Small intestine (tissue), 16 donors: ENCODE data around the gene DNASE1L3. TPM values are rescaled to one million over a fixed set of nuclear protein-coding genes. Genes with fewer than 3 reads are reported as not detected.

Experiments
- DNase-seq, 2 donors: peaks; one replicate each; pipeline versions ENCODE4 v3.0.0 to v3.0.0-alpha.2; 2013
- FAIRE-seq: peaks from 2 replicates; lab custom pipeline; 2012; peaks lifted over from hg19 to GRCh38; lab: Jason Lieb, UNC
- H3K27ac ChIP-seq, 3 donors: one replicate each; pipeline ENCODE4 v1.5.1; 2013; ENCODE audit warnings: low read length in 2 of 3, mild to moderate bottlenecking in 2 of 3, control low read depth in 1 of 3, inconsistent platforms in 1 of 3, low read depth in 1 of 3, moderate library complexity in 1 of 3
- H3K27me3 ChIP-seq, 3 donors: one replicate each; pipeline ENCODE4 v1.6.1; 2013; ENCODE audit warnings: low read length in 3 of 3, inconsistent platforms in 1 of 3; ENCODE audit not compliant: control insufficient read depth in 3 of 3, insufficient read depth in 3 of 3
- H3K36me3 ChIP-seq, 3 donors: one replicate each; pipeline ENCODE4 v1.6.1; 2013; ENCODE audit warnings: low read length in 3 of 3, inconsistent platforms in 1 of 3, low read depth in 1 of 3, mild to moderate bottlenecking in 1 of 3, moderate library complexity in 1 of 3; ENCODE audit not compliant: control insufficient read depth in 3 of 3, insufficient read depth in 2 of 3
- H3K4me1 ChIP-seq, 3 donors: one replicate each; pipeline ENCODE4 v1.6.1; 2013; ENCODE audit warnings: low read length in 2 of 3, inconsistent platforms in 1 of 3, low read depth in 1 of 3, mild to moderate bottlenecking in 1 of 3, moderate library complexity in 1 of 3; ENCODE audit not compliant: control insufficient read depth in 3 of 3, insufficient read depth in 2 of 3
- H3K4me3 ChIP-seq, 3 donors: one replicate each; pipeline ENCODE4 v1.5.1; 2013; ENCODE audit warnings: low read length in 3 of 3, control low read depth in 1 of 3, inconsistent platforms in 1 of 3, low read depth in 1 of 3, mild to moderate bottlenecking in 1 of 3, moderate library complexity in 1 of 3
- H3K9me3 ChIP-seq, 2 donors: one replicate each; pipeline ENCODE4 v1.6.1; 2013; ENCODE audit warnings: low read depth in 1 of 2, low read length in 1 of 2; ENCODE audit not compliant: control insufficient read depth in 2 of 2, insufficient read depth in 1 of 2
- WGBS, 3 donors: extraction: QIAGEN DNeasy Blood & Tissue Kit; methylation state at CpG; one replicate each; pipeline ENCODE4 v1.1.7; 2013; 5-methylcytosine and 5-hydroxymethylcytosine counted together
- long read RNA-seq, 10 donors: transcript quantifications; one replicate each; lab custom pipeline, GENCODE V29; 2026
- polyA plus RNA-seq, 4 donors: library from polyadenylated mRNA; stranded (reverse) in 3 of 4; unstranded in 1 of 4; fragments of 200-250 nt in 3 of 4; fragments of 120-200 nt in 1 of 4; gene quantifications; one replicate each; pipeline versions ENCODE4 v1.2.1 to v1.2.3, GENCODE V29; 2013
- donor health status: healthy with polysubstance abuse.
- donor health status: control.
- donor health status: control.
- donor health status: Bipolar disorder and iron deficiency.
- donor health status: healthy.

DNASE1L3 gene, protein sequence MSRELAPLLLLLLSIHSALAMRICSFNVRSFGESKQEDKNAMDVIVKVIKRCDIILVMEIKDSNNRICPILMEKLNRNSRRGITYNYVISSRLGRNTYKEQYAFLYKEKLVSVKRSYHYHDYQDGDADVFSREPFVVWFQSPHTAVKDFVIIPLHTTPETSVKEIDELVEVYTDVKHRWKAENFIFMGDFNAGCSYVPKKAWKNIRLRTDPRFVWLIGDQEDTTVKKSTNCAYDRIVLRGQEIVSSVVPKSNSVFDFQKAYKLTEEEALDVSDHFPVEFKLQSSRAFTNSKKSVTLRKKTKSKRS
- polyA plus RNA-seq, result 10 to 100 TPM in 2 of 4 donors, 1 to 10 TPM in 2; 2.9 to 56.0 (median 10.6) TPM
- long read RNA-seq, donor 1, result 0 reads
- long read RNA-seq, donor 2, transcript DNASE1L3-201 (8 exons, 1,294 nt), result major isoform, 11 of 11 reads
- long read RNA-seq, donor 2, partial matches to known transcripts, result 0 of 11 reads
- long read RNA-seq, donor 2, other reads (novel, unspliced or antisense), result 0 of 11 reads
- long read RNA-seq, donor 3, transcript DNASE1L3-201 (8 exons, 1,294 nt), result major isoform, 19 of 22 reads
- long read RNA-seq, donor 3, partial matches to known transcripts, result 0 of 22 reads
- long read RNA-seq, donor 3, other reads (novel, unspliced or antisense), result 0 of 22 reads
- long read RNA-seq, donor 4, result 0 reads
- long read RNA-seq, donor 5, partial matches to known transcripts, result 0 of 3 reads
- long read RNA-seq, donor 5, other reads (novel, unspliced or antisense), result 0 of 3 reads
- long read RNA-seq, donor 6, transcript DNASE1L3-201 (8 exons, 1,294 nt), result major isoform, 18 of 18 reads
- long read RNA-seq, donor 6, partial matches to known transcripts, result 0 of 18 reads
- long read RNA-seq, donor 6, other reads (novel, unspliced or antisense), result 0 of 18 reads
- long read RNA-seq, donor 7, result 0 reads
- long read RNA-seq, donor 8, result 0 reads
- long read RNA-seq, donor 9, transcript DNASE1L3-201 (8 exons, 1,294 nt), result major isoform, 5 of 6 reads
- long read RNA-seq, donor 9, partial matches to known transcripts, result 0 of 6 reads
- long read RNA-seq, donor 9, other reads (novel, unspliced or antisense), result 0 of 6 reads
- long read RNA-seq, donor 10, transcript DNASE1L3-201 (8 exons, 1,294 nt), result major isoform, 8 of 8 reads
- long read RNA-seq, donor 10, partial matches to known transcripts, result 0 of 8 reads
- long read RNA-seq, donor 10, other reads (novel, unspliced or antisense), result 0 of 8 reads

DNA sequence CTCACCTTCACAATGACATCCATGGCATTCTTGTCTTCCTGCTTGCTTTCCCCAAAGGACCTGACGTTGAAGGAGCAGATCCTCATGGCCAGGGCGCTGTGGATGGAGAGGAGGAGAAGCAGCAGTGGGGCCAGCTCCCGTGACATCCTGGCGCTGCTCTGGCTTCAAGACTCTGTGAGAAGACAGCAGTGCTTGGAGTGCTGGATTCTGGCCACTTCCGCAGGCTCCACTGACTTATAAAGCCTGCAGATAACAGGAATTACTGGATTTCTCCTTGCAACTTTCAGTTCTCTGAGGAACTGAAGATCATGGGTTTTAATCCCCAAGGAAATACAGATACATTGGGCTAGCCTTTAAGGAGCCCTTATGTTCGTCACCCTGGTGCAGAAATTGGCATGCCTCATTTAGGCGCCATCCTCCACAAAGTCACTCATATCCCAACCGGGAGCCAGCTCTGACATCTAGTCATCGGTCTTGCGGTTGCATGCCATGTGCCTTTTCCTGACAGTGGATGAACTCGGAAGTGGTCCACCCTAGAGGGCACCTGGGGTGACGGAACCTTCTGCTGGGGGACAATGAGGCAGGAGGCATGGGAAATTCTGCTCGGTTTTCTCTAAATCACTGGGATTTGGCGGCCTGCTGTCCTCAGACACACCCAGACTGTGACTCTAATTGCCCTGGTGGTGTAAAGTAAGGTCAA is at the start of gene DNASE1L3:
DNASE1L3 (minus strand) TSS at position 212 of the 700 bp plus-strand sequence; CDS start at position 146, 66 bp downstream.
- DNase-seq (no peak), FAIRE-seq (no peak)
- no peaks in the 10 kb centered on the region for H3K9me3 ChIP-seq
- no peak within 1 kb of the TSS for H3K4me3 ChIP-seq
- H3K4me1 ChIP-seq, result peaks cover 0 to 6% (median 0%) of the 10 kb centered on the region in 3 donors
- WGBS, 3 donors, result 73 to 77% (median 77%) methylated on average over 14 of the region's 14 CpGs
- H3K27me3 ChIP-seq, result peaks cover 0 to 2% (median 0%) of the 10 kb centered on the region in 3 donors
- no peak within 1 kb of the TSS for H3K27ac ChIP-seq
- H3K36me3 ChIP-seq, result no peaks in the 10 kb centered on the region

DNA sequence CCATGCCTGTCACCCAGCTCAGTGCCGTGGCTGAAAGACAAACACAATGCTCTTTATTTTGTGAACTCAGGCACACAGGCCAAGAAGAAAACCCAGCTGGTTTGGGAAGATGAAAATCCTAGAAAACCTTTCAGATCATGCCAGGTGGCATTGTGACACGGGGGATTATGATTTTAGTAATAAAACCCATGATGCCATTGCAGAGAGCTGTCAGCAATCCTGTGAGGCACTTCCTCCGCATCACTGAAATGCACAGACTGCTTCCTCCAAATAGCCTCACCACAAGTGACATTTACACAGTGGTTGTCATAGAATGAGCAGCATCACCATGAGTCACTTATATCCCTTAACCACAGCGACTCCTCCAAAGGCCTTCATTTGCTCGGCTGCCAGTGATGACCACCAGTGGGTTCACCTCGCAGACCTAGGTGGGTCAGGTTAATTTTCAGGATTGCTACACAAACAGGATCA is 49.5 kb upstream of the DNASE1L3 start:
- H3K4me3 ChIP-seq, result no peak overlapping the region
- DNase-seq (no peak), FAIRE-seq (no peak)
- no peaks in the 10 kb centered on the region for H3K4me1 ChIP-seq
- WGBS, 3 donors, result 82 to 84% (median 83%) methylated on average over 6 of the region's 6 CpGs
- peaks cover 4 to 25% (median 7%) of the 10 kb centered on the region in 3 donors for H3K36me3 ChIP-seq
- no peaks in the 10 kb centered on the region for H3K27me3 ChIP-seq
- no peak overlapping the region for H3K27ac ChIP-seq
- no peaks in the 10 kb centered on the region for H3K9me3 ChIP-seq

DNA sequence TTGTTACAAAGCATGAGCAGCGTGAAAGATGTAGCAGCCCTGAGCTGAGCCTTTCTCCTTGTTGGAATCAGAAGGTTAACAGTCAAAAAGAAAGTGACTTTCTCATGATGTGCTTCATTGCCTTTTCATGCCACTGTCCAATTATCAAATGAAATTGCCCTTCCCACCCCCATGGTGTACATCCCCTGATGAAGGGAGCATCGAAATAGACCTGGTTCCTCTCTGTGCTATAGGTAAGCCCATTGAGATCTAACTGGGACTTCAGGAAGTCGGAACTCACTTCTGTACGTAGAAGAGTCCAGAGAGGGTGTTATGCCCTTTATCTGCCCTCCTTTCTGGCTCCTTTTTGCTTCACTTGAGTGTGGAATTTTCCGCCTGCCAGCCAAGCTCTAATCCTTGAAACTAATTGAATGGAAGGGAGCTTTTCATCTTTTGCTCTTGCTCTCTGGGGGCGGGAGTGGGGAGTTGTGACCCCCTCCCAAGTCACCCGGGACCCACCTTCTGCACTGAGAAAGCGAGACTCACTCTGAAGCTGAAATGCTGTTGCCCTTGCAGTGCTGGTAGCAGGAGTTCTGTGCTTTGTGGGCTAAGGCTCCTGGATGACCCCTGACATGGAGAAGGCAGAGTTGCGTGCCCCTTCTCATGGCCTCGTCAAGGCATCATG is 47.8 kb upstream of the DNASE1L3 start:
- Histone ChIP-seq H3K4me3 (no peak overlapping the region), H3K4me1 (no peaks in the 10 kb centered on the region), H3K36me3 (peaks cover 4 to 25% (median 7%) of the 10 kb centered on the region in 3 donors), H3K27me3 (no peaks in the 10 kb centered on the region), H3K27ac (no peak overlapping the region), H3K9me3 (no peaks in the 10 kb centered on the region)
- 92 to 94% (median 93%) methylated on average over 10 of the region's 10 CpGs for WGBS, 3 donors
- no peak for DNase-seq
- no peak for FAIRE-seq

DNA sequence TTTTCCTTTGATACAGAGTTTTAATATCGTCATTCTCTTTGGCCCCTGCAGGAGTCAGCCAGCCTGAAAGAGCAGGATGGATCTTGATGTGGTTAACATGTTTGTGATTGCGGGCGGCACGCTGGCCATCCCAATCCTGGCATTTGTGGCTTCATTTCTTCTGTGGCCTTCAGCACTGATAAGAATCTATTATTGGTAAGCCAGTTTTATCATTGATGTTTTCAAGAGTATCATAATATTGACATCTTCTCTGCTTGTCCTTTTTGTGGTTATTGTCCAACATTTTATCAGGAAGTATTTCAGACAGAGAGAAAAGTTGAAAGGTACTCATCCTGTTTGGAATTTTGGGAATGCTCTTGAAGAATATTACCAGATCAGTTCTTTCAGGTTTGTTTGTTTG is 45.7 kb upstream of the DNASE1L3 start:
- no peaks in the 10 kb centered on the region for H3K4me1 ChIP-seq
- no peak overlapping the region for H3K4me3 ChIP-seq
- FAIRE-seq, result no peak
- no peak overlapping the region for H3K27ac ChIP-seq
- no peak for DNase-seq
- WGBS, 3 donors, result 93 to 97% (median 94%) methylated on average over 4 of the region's 4 CpGs
- no peaks in the 10 kb centered on the region for H3K9me3 ChIP-seq
- H3K27me3 ChIP-seq, result no peaks in the 10 kb centered on the region
- H3K36me3 ChIP-seq, result peaks cover 4 to 27% (median 7%) of the 10 kb centered on the region in 3 donors

DNA sequence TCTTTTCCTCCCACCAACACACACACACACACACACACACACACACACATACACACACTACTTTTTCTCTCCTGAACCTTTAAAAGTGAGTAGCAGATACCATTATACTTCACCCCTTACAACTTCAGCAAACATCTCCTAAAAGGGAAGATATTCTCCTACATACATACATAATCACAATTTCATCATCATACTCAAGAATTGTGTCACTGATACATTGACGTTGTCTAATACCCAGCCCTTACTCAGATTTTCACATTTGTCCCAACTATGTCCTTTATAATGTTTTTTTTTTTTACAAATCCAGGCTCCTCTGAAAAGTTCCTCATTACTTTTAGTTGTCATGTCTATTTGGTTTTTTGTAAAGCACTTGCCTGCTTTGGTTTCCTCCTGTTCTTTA is 45.3 kb upstream of the DNASE1L3 start:
- Histone ChIP-seq H3K4me3 (no peak overlapping the region), H3K27me3 (no peaks in the 10 kb centered on the region), H3K4me1 (no peaks in the 10 kb centered on the region), H3K27ac (no peak overlapping the region), H3K9me3 (no peaks in the 10 kb centered on the region), H3K36me3 (peaks cover 4 to 27% (median 7%) of the 10 kb centered on the region in 3 donors)
- no peak for FAIRE-seq
- no peak for DNase-seq
- WGBS, 3 donors, result 88 to 100% (median 89%) methylated on average over 1 of the region's 1 CpG

DNA sequence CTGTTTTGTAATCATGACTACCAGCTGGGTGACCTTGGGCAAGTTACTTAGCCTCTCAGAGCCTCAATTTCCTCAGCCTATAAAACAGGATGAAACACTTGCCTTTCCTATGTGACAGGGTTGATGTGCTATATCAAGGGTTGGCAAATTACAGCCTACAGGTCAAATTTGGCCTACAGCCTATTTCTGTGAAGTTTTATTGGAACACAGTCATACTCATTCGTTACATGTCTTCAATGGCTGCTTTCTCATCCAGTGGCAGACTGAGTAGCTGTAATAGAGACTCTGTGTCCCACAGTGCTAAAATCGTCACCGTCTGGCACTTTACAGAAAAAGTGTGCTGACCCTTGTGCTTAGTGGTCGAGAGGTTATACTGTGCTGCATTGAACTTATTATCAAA is 43.4 kb upstream of the DNASE1L3 start:
- DNase-seq, result no peak
- Histone ChIP-seq H3K9me3 (no peaks in the 10 kb centered on the region), H3K4me1 (peaks cover 0 to 15% (median 4%) of the 10 kb centered on the region in 3 donors), H3K27ac (no peak overlapping the region), H3K4me3 (no peak overlapping the region), H3K27me3 (no peaks in the 10 kb centered on the region), H3K36me3 (peaks cover 4 to 20% (median 7%) of the 10 kb centered on the region in 3 donors)
- no peak for FAIRE-seq
- WGBS, 3 donors, result 84 to 86% (median 85%) methylated on average over 4 of the region's 4 CpGs

DNA sequence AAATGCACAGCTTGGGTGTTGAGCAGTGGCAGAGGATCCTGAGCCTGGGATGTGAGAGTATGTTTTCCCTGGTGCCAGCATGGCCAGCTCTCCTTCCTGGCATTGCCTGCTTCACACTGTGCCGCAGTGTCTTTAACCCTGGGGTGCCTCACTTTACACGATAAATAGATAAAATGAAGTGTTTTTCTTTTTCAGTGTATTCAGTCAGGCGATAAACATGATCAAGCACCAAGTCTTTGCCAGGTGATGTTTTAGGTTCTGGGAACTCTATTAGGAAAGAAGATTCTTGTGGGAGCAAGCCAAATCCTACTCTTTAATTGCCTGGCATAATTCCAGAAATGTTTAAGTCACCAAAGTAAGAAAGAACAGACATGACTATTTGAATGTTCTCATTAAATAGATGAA is 40.9 kb upstream of the DNASE1L3 start:
- Histone ChIP-seq H3K4me3 (no peak overlapping the region), H3K27ac (no peak overlapping the region), H3K9me3 (no peaks in the 10 kb centered on the region), H3K4me1 (peaks cover 0 to 16% (median 4%) of the 10 kb centered on the region in 3 donors), H3K36me3 (peaks cover 0 to 8% (median 0%) of the 10 kb centered on the region in 3 donors), H3K27me3 (no peaks in the 10 kb centered on the region)
- DNase-seq, result no peak
- WGBS, 3 donors, result 89 to 94% (median 93%) methylated on average over 3 of the region's 3 CpGs
- FAIRE-seq, result no peak
